GM21526 (cell line): ENCODE data around the gene CACNA2D1.

Source experiments
- ATAC-seq: cut with Tn5 transposase; IDR thresholded peaks from one replicate; pipeline ENCODE4 v1.9.1; 2021; ENCODE audit warnings: moderate library complexity; ENCODE audit not compliant: unreplicated experiment, low FRiP score

The CACNA2D1 gene

GRCh38 chr7:82244947-82245517 is 198.5 kb downstream of the CACNA2D1 start:
- no peak for ATAC-seq

DNA sequence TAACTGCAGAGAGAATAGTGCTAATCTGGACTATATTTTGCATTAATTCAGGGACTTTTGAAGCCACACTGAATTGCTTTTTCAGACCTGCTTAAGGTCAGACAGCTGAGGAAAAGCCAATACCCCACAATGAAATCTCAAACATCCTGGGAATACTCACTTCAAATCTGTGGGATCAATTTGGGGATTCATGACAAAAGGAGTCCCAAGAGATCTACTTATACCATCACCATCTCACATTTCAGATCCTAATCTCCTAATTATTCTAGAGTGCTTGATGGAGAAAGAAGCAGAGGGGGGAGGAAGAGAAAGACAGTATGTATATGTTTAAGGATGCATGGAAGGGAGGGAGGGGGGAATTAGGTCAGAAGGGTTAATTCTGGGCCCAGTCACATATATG is 202.2 kb downstream of the CACNA2D1 start:
- no peak for ATAC-seq

DNA sequence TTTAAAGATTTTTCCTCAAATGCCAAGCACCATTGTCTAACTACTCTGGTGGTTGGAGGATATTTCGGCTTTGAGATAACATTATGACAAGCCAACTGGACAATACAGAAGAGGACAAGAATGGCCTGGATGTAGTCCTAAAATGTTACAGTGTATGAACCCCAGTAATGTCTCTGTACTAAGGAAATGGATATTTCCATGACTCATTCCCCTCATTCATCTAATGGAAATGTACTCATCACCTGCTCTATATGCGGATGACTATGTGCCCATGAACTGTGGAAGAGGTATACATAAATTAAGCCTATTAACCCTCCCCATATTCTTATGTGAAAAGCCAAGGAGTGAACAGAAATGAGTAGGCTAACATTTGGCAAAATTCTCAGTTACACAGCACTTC is 207.9 kb downstream of the CACNA2D1 start:
- ATAC-seq = no peak

DNA sequence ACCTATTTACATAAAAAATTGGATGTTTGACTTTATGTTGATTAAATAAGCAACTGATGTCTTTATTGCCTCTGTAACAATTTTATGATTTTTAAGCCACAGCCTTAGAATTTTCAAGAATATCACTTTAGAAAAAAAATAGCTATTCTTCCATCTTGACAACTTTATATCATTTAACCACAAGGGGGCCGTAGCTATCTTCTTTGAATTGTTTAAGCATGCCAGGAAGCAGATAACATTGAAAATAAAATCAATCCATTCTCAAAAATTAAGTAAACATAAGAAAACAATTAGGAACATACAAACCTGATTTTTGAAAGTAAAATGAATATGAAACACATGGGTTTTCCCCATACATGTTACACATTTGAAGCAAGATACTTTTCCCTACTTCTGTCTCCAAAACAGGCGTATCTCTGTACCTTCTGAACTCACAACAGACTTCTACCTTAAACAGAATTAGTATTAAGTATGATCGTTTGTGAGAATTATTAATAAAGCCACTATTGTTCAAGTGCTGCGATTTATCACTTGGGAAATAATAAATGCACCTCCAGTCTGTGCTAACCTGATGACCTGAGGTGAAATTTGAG is 209.0 kb downstream of the CACNA2D1 start:
- no peak for ATAC-seq

GRCh38 chr7:82230811-82231581 is 212.6 kb downstream of the CACNA2D1 start:
- no peak for ATAC-seq

DNA sequence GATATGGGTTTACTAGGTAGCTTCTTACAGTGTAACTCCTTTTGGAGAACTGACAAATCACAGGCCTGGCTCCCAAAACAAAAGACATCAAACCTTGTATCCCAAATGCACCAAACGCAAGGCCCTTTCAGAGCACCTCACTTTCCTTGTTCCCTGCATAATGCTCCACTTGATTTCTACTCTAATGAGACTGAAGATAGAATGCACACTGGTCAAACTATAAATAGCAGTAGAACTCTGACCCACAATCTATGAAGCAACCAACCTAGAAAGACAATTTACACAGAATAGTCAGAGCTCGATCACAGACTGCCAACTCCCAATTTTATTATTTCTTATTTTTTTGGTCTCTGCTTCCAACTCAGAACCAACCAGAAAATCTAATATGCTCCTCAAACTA is 214.4 kb downstream of the CACNA2D1 start:
- no peak for ATAC-seq

DNA sequence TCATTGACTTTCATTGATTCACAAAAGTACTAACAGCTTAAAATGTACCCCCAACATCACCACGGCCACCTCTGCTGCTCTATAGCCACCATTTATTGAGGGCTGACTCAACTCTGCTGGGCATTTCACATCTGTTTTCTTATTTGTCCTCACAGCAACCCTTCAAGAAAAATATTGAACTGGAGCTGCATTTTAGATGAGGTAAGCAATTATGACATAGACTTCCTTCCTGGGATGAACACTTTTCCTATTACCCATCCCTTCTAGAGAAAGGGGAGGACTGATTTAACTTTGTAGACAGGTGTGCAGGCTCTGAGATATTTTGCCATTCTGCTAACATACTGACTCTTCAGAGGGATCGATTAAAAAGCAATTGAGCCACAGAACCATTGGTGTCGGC is 217.4 kb downstream of the CACNA2D1 start:
- ATAC-seq = no peak

DNA sequence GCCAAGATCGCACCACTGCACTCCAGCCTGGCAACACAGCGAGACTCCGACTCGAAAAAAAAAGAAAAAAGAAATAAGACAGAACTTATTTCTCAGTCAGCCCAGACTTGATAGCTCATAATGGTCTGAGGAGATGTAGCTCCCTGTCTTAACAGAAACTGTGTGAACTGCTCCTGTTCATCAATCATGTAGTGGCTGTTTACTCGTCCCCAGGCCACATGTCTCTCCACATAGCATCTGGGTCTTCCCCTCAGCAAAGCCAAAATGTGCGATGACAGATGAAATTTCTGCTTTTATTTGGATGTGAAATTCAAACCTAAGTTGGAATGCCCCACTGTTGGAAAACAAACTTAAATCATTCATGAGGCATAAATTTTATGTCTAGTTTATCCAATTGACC is 219.0 kb downstream of the CACNA2D1 start:
- ATAC-seq = no peak

- no peak for ATAC-seq
Observed at GRCh38 chr7:82223580-82223979, 220.0 kb downstream of the CACNA2D1 start.

DNA sequence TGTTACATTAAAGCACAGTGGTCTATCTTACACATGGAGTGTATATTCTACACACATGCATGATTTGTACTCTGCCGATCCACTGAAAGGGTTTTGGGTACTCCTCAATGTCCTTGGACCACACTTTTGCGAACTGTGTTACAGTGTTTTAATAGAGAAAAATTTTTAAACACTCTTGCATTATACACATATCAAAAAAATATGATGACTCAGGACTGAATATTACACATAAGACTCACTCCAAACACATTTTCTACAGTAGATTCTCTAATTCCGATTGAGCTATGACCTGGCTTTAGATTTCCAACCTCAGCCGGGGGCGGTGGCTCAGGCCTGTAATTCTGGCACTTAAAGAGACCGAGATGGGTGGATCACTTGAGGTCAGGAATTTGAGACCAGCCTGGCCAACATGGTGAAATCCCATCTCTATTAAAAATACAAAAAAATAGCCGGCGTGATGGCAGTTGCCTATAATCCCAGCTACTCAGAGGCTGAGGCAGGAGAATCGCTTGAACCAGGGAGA is 222.4 kb downstream of the CACNA2D1 start:
- no peak for ATAC-seq

GRCh38 chr7:82212466-82212865 is 231.1 kb downstream of the CACNA2D1 start:
- no peak for ATAC-seq

DNA sequence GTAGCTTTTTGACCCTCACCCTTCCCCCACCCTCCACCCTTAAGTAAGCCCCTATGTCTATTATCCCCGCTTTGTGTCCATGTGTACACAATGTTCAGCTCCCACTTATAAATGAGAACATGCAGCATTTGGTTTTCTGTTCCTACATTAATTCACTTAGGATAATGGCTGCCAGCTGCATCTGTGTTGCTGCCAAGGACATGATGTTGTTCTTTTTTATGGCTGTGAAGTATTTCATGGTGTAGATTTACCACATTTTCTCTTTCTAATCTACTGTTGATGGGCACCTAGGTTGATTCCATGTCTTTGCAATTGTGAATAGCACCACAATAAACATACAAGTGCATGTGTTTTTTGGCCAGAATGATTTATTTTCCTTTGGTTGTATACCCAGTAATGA is 232.2 kb downstream of the CACNA2D1 start:
- no peak for ATAC-seq

GRCh38 chr7:82210416-82211184 is 233.0 kb downstream of the CACNA2D1 start:
- no peak for ATAC-seq

DNA sequence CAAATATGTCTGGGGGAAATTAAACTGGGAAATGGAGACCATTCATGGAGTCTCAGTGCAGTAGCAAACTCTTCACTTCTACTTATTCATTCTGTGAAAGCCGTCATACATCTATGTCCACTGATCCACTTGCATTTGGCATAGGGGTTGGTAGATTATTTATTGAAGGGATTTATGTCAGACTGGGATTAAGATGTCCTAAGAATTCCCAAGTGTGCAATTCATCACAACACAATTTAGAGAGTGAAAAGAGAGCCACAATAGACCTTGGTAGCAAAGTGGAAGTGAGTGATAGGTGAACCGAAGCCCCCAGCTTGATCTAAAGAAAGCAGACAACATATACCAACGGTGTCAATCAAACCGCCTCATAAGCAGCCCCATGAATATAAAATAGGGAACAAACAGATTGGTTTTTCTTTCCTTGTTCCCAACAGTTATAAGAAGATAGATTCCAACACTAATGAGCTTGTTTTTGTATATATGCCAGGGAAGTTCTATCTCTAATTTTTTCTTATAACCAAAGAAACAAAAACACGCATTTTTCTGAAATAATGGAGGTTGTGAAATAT is 234.3 kb downstream of the CACNA2D1 start:
- ATAC-seq = no peak

DNA sequence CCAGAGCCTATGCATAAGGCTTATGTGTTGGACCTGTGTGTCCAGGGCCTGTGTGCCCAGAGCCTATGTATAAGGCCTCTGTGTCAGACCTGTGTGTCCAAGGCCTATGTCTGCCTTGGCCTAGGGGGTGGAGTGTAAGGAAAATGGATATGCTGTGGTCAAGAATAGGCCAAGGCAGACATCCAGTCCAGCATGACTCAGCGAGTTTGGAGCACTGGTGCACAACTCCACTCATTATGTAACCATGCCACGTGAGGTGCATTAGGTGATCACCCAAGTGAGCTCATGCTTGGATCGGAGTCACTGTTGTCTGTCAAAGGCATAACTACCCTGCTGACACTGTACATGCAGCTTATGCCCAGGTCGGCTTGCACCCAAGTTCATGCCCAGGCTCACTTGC is 238.9 kb downstream of the CACNA2D1 start:
- no peak for ATAC-seq

DNA sequence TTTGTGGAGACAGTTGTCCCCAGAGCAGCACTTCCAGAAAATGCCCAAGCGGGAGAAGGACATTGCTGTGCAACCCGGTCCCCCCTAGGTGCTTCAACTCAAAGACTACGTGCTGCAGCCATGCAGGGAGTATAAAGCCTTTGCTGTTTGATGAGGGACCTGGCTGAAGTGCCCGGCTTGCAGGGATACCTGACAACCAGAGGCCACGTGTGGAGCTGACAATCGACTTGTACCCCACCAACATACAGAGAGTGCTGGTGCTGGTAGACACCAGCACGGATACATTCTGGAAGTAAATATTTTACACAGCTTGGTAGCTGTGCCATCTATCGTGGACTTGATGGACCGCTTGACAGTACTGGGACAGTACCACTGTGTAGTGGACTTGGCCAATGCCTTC is 240.6 kb downstream of the CACNA2D1 start:
- ATAC-seq = no peak

GRCh38 chr7:82202107-82202506 is 241.5 kb downstream of the CACNA2D1 start:
- ATAC-seq = no peak

- no peak for ATAC-seq
Observed at GRCh38 chr7:82200601-82201000, 243.0 kb downstream of the CACNA2D1 start.

DNA sequence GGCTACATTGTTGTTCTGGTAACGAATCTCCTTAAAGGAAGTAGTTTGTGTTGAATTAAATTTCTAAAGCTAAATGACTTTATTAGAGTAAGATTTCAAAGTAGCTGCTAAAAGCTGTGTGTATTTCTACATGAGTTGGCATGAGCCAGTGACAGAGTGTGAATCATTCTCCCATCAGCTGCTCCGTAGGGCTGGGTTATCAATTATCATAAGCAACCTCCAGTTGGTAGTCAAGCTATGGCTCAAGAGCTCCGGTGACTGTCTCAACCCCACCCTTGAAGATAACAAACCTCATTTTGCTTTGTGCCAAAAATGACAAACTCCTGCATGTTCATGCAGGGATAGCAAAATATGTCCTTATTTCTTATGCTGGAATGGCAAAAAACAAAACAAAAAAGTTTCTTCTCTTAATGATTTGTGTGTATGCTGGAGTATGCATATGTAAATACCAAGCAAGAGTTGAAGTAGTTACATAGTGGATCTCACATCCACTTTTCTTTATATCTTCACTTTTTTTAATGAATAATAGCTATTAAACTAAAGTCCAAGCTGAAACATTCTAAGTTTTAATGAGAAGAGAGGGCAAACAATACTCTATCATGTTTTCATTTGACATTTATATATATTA is 249.4 kb downstream of the CACNA2D1 start:
- ATAC-seq = no peak

DNA sequence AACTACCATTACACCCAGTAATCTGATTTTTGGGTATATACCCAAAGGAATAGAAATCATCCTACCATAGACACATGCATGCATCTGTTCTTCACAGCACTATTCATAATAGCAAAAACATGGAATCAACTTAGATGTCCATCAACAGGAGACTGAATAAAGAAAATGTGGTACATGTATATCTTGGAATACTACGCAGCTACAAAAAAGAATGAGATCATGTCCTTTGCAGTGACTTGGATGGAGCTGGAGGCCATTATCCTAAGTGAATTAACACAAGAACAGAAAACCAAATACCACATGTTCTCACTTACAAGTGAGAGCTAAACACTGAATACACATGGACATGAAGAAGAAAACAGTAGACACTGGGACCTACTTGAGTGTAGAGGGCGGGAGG is 254.9 kb downstream of the CACNA2D1 start:
- no peak for ATAC-seq
